Mammary epithelial cell (primary cell): ENCODE results near the gene TRIM37.

Source experiments
- CTCF ChIP-seq, 2 donors: IDR thresholded peaks in 1 of 2; conservative IDR thresholded peaks in 1 of 2; 2 replicates each; pipeline ENCODE4 v1.5.1; 2011 to 2012; ENCODE audit warnings: inconsistent platforms in 2 of 2, low read length in 2 of 2, mild to moderate bottlenecking in 2 of 2, control low read depth in 1 of 2, low read depth in 1 of 2; ENCODE audit not compliant: insufficient read depth in 1 of 2; ENCODE audit errors: extremely low read depth in 1 of 2
- EZH2 ChIP-seq: IDR thresholded peaks from 2 replicates; pipeline ENCODE4 v1.6.1; 2012; ENCODE audit warnings: low read length, inconsistent platforms, borderline replicate concordance

GRCh38 chr17:59028328-59028727 lies 78.4 kb downstream of the TRIM37 start:
- no peak for TF ChIP-seq CTCF (conservative IDR thresholded peaks at IDR 0.05 in 1 of 2, IDR thresholded peaks at IDR 0.05 in 1 of 2; ENCODE audit: extremely low read depth in 1 of 2, insufficient read depth in 1 of 2, low read depth in 1 of 2, low read length in 2 of 2)
- no peak for TF ChIP-seq EZH2
